PC-3 (cell line): ENCODE data around the gene APBB2. TPM values are rescaled to one million over a fixed set of nuclear protein-coding genes. Genes with fewer than 3 reads are reported as not detected.

Experiments
- ATAC-seq: fragments of 200-7000 bp; cut with Tn5 transposase; 2 replicates; pipeline ENCODE4 v1.9.1; 2020; ENCODE audit warnings: mild to moderate bottlenecking, moderate library complexity
- BruUV-seq: library from RNA; stranded (reverse); fragments of 400-500 nt; replicated peaks from 2 replicates; lab custom pipeline; 2021; lab: Mats Ljungman, UMichigan
- CTCF ChIA-PET: fragments of 300-600 bp; sonication (Branson Sonifier 250); formaldehyde crosslinking; loops from one replicate; lab custom pipeline; 2022; ENCODE audit warnings: antibody characterized with exemption; lab: Charles Lee
- POLR2A ChIA-PET: fragments of 300-600 bp; sonication (Branson Sonifier 250); formaldehyde crosslinking; loops from one replicate; lab custom pipeline; 2022; ENCODE audit warnings: antibody characterized with exemption; ENCODE audit not compliant: unreplicated experiment; lab: Charles Lee
- DNase-seq: peaks from one replicate; pipeline ENCODE4 v3.0.0-alpha.2; 2015
- H2AFZ ChIP-seq: fragments of 300-600 bp; sonication (generic); 2 replicates; pipeline ENCODE4 v1.6.0; 2016; ENCODE audit warnings: antibody characterized with exemption, low read length
- H3F3A ChIP-seq: fragments of 300-600 bp; sonication (generic); one replicate; pipeline ENCODE4 v1.6.0; 2017; ENCODE audit warnings: antibody characterized with exemption, low read length, control low read depth, mild to moderate bottlenecking; ENCODE audit not compliant: unreplicated experiment
- H3K27ac ChIP-seq: fragments of 300-600 bp; sonication (generic); 2 replicates; pipeline ENCODE4 v1.5.1; 2016; ENCODE audit warnings: mild to moderate bottlenecking, low read length
- H3K27me3 ChIP-seq: fragments of 300-600 bp; sonication (generic); 2 replicates; pipeline ENCODE4 v1.6.1; 2016; ENCODE audit warnings: low read length, mixed read lengths
- H3K36me3 ChIP-seq: fragments of 300-600 bp; sonication (generic); 2 replicates; pipeline ENCODE4 v1.6.1; 2016; ENCODE audit warnings: low read depth, mixed run types, low read length, mixed read lengths
- H3K4me1 ChIP-seq: fragments of 300-600 bp; sonication (generic); 2 replicates; pipeline ENCODE4 v1.5.1; 2016; ENCODE audit warnings: low read length; ENCODE audit not compliant: insufficient read depth
- H3K4me2 ChIP-seq: fragments of 300-600 bp; sonication (generic); 2 replicates; pipeline ENCODE4 v1.6.0; 2016; ENCODE audit warnings: low read length
- H3K4me3 ChIP-seq: fragments of 300-600 bp; sonication (generic); 2 replicates; pipeline ENCODE4 v1.5.1; 2016; ENCODE audit warnings: mild to moderate bottlenecking, low read length, mixed read lengths
- H3K79me2 ChIP-seq: fragments of 300-600 bp; sonication (generic); 2 replicates; pipeline ENCODE4 v1.6.1; 2017; ENCODE audit warnings: low read length, mixed read lengths
- H3K9ac ChIP-seq: fragments of 300-600 bp; sonication (generic); 2 replicates; pipeline ENCODE4 v1.6.0; 2016; ENCODE audit warnings: mild to moderate bottlenecking, low read length
- H3K9me2 ChIP-seq: fragments of 300-600 bp; sonication (generic); replicated peaks from 2 replicates; pipeline ENCODE4 v1.6.1; 2016; ENCODE audit warnings: mixed run types, low read length, mixed read lengths
- H3K9me3 ChIP-seq: fragments of 300-600 bp; sonication (generic); 2 replicates; pipeline ENCODE4 v1.6.1; 2016; ENCODE audit warnings: low read length, mixed read lengths
- H4K20me1 ChIP-seq: fragments of 300-600 bp; sonication (generic); 2 replicates; pipeline ENCODE4 v1.6.1; 2016; ENCODE audit warnings: low read length, mixed read lengths
- EZH2 ChIP-seq: fragments of 300-600 bp; sonication (generic); IDR thresholded peaks from one replicate; pipeline ENCODE4 v1.6.1; 2017; ENCODE audit warnings: antibody characterized with exemption, mild to moderate bottlenecking, low read length; ENCODE audit not compliant: unreplicated experiment
- EZH2phosphoT487 ChIP-seq: fragments of 300-600 bp; sonication (generic); IDR thresholded peaks from 2 replicates; pipeline ENCODE4 v1.6.1; 2018; ENCODE audit warnings: mild to moderate bottlenecking, antibody characterized with exemption, low read length, borderline replicate concordance
- intact Hi-C: fragments of 100-400 bp; cut with micrococcal nuclease; formaldehyde crosslinking; loops from 2 replicates; pipeline ENCODE4 v1.9.0; 2023
- total RNA-seq: library from RNA; depleted of rRNA; stranded (reverse); fragments of >200 nt; gene quantifications from 2 replicates; pipeline ENCODE4 v1.2.3, GENCODE V29; 2014
- TF ChIP-seq, protein P1 (sequence below): fragments of 300-600 bp; sonication (generic); conservative IDR thresholded peaks from 2 replicates; pipeline ENCODE4 v1.5.1; 2017; ENCODE audit warnings: antibody characterized with exemption, low read depth, mild to moderate bottlenecking, low read length

The APBB2 gene
- total RNA-seq, 1 experiment from 2014 or later, result 24.7 TPM

DNA sequence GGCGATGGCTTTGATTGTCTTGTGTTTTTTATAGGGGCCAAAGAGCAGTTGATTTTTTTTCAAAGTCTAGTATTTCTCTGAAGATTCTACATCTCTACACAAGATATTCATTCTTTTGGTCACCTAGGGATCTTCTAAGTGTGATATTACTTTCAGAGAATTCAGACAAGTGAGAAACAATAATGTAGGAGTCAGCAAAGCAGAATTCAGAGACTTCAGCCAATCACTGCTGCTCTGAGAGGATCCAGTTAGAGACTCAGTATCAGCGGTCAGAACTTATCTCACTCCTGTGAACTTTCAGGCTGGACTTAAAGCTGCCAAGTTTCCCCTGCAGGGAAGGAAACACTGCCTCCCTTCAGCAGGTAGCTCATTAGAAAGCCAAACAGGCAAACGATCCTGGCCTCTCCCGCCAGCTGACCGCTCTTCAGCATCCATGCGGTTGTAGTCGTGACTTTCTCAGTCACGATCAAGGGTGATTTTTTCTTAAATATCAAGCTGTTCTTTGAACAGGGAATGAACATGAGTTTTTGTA is 405.4 kb downstream of the APBB2 start:
- no peak overlapping the region for H3K27ac ChIP-seq
- no peaks in the 10 kb centered on the region for H4K20me1 ChIP-seq
- H3K4me2 ChIP-seq, result no peak overlapping the region
- no peaks in the 10 kb centered on the region for H3K9me3 ChIP-seq
- no peak overlapping the region for H2AFZ ChIP-seq
- no peak overlapping the region for H3K4me3 ChIP-seq
- DNase-seq, result no peak
- TF ChIP-seq, protein P1, sequence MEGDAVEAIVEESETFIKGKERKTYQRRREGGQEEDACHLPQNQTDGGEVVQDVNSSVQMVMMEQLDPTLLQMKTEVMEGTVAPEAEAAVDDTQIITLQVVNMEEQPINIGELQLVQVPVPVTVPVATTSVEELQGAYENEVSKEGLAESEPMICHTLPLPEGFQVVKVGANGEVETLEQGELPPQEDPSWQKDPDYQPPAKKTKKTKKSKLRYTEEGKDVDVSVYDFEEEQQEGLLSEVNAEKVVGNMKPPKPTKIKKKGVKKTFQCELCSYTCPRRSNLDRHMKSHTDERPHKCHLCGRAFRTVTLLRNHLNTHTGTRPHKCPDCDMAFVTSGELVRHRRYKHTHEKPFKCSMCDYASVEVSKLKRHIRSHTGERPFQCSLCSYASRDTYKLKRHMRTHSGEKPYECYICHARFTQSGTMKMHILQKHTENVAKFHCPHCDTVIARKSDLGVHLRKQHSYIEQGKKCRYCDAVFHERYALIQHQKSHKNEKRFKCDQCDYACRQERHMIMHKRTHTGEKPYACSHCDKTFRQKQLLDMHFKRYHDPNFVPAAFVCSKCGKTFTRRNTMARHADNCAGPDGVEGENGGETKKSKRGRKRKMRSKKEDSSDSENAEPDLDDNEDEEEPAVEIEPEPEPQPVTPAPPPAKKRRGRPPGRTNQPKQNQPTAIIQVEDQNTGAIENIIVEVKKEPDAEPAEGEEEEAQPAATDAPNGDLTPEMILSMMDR, result no peak
- no peak for TF ChIP-seq EZH2phosphoT487
- TF ChIP-seq EZH2, result no peak
- H3K36me3 ChIP-seq, result no peaks in the 10 kb centered on the region
- no peaks in the 10 kb centered on the region for H3F3A ChIP-seq
- H3K4me1 ChIP-seq, result no peaks in the 10 kb centered on the region
- intact Hi-C loops, result no loop called here
- BruUV-seq, result no TSS peak
- CTCF ChIA-PET, result interaction anchor here (0.7 kb wide), 1 partner anchor 32 kb away, joined by 4 read pairs; no protein-coding TSS in a partner anchor
- POLR2A ChIA-PET, result no interaction called here
- no peak overlapping the region for H3K9ac ChIP-seq
- H3K9me2 ChIP-seq, result no peaks in the 10 kb centered on the region
- ATAC-seq, result no peak
- no peaks in the 10 kb centered on the region for H3K79me2 ChIP-seq
- H3K27me3 ChIP-seq, result no peaks in the 10 kb centered on the region

GRCh38 chr4:40804598-40804997 is 409.7 kb downstream of the APBB2 start:
- H4K20me1 ChIP-seq, result no peaks in the 10 kb centered on the region
- DNase-seq (no peak), ATAC-seq (no peak)
- no peak overlapping the region for H3K4me3 ChIP-seq
- H3K9ac ChIP-seq, result no peak overlapping the region
- H3K27ac ChIP-seq, result no peak overlapping the region
- H3K4me2 ChIP-seq, result no peak overlapping the region
- H3K4me1 ChIP-seq, result no peaks in the 10 kb centered on the region
- H3K36me3 ChIP-seq, result no peaks in the 10 kb centered on the region
- no peak overlapping the region for H2AFZ ChIP-seq
- ChIA-PET CTCF (no interaction called here), POLR2A (no interaction called here)
- H3F3A ChIP-seq, result no peaks in the 10 kb centered on the region
- H3K9me3 ChIP-seq, result no peaks in the 10 kb centered on the region
- no peaks in the 10 kb centered on the region for H3K79me2 ChIP-seq
- intact Hi-C loops, result no loop called here
- no peaks in the 10 kb centered on the region for H3K27me3 ChIP-seq
- H3K9me2 ChIP-seq, result no peaks in the 10 kb centered on the region
- BruUV-seq, result no TSS peak
- TF ChIP-seq EZH2phosphoT487, result no peak
- no peak for TF ChIP-seq EZH2
- TF ChIP-seq, protein P1, result no peak

DNA sequence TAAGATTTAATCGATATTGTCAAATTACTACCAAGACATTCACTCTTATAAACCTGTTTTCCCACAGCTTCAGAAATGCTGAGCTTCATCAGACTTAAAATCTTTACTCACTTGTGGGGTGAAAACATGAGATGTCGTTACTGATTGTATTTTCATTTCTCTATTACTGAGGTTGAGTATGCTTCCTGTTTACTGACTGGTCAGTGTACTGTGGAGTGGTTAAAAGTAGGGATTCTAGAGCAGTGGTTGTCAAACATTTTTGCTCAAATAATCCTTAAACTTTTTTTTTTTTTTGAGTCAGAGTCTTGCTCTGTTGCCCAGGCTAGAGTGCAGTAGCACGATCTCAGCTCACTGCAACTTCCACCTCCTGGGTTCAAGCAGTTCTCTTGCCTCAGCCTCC is 414.3 kb downstream of the APBB2 start:
- BruUV-seq, result no TSS peak
- Histone ChIP-seq H3K27ac (no peak overlapping the region), H4K20me1 (no peaks in the 10 kb centered on the region), H3K36me3 (no peaks in the 10 kb centered on the region), H3K79me2 (no peaks in the 10 kb centered on the region), H3K9ac (no peak overlapping the region), H3K9me3 (no peaks in the 10 kb centered on the region), H3K27me3 (no peaks in the 10 kb centered on the region), H3F3A (no peaks in the 10 kb centered on the region), H3K4me2 (no peak overlapping the region), H3K4me1 (no peaks in the 10 kb centered on the region), H3K4me3 (no peak overlapping the region), H2AFZ (no peak overlapping the region), H3K9me2 (no peaks in the 10 kb centered on the region)
- ATAC-seq (no peak), DNase-seq (no peak)
- TF ChIP-seq EZH2, result no peak
- no peak for TF ChIP-seq EZH2phosphoT487
- TF ChIP-seq, protein P1, result no peak
- intact Hi-C loops, result no loop called here
- ChIA-PET POLR2A (no interaction called here), CTCF (no interaction called here)
